A549 (cell line): ENCODE results near the gene SPEN.

Source experiments
- HDAC2 ChIP-seq: fragments of 200-600 bp; sonication (generic); IDR thresholded peaks from 2 replicates; pipeline ENCODE4 v1.6.1; 2016
- MAZ ChIP-seq: fragments of 150-350 bp; IDR thresholded peaks from 2 replicates; pipeline ENCODE4 v1.6.1; 2014; ENCODE audit warnings: antibody characterized with exemption, low read depth, low read length, borderline replicate concordance
- POLR2A ChIP-seq: IDR thresholded peaks from 2 replicates; pipeline ENCODE4 v1.6.1; 2012; ENCODE audit warnings: mild to moderate bottlenecking, low read length
- RFX5 ChIP-seq: fragments of 450-650 bp; IDR thresholded peaks from 2 replicates; pipeline ENCODE4 v1.7.1; 2014; ENCODE audit warnings: antibody characterized with exemption, mild to moderate bottlenecking, moderate library complexity
- TF ChIP-seq, protein P1 (sequence below): fragments of >200 bp; sonication (Bioruptor Twin); formaldehyde crosslinking; IDR thresholded peaks from 3 replicates; pipeline ENCODE4 v1.5.1; 2016
- TF ChIP-seq, protein P2 (sequence below): fragments of >200 bp; sonication (Bioruptor Twin); formaldehyde crosslinking; IDR thresholded peaks from 3 replicates; pipeline ENCODE4 v1.6.1; 2016
- TF ChIP-seq, protein P3 (sequence below): fragments of 200-600 bp; sonication (generic); IDR thresholded peaks from 2 replicates; pipeline ENCODE4 v1.6.1; 2016; ENCODE audit warnings: antibody characterized with exemption, mild to moderate bottlenecking, moderate library complexity

DNA sequence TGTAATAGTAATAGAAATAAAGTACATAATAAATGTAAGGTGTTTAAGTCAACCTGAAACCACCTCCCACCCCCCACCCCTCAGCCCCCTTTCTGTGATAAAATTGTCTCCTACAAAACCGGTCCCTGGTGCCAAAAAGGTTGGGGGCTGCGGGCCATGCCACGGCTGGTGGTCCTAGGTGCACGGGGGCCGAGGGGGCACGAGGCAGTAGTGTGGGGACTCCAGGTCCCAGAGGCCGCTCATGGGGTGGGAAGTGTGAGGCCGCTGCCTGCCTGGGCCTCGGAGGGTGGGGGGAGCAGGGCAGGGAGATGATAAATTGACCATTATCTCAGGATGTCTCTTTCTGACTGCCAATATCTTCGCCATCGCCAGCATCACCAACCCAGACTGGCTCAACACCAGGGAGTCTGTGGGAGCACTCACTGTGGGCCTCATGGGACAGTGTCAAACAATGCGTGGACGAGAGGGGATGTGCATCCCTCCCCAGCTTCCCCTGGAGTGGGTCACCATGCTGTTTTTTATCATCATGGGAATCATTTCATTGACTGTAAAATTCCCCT is 121.9 kb downstream of the SPEN start:
- TF ChIP-seq, protein P1, sequence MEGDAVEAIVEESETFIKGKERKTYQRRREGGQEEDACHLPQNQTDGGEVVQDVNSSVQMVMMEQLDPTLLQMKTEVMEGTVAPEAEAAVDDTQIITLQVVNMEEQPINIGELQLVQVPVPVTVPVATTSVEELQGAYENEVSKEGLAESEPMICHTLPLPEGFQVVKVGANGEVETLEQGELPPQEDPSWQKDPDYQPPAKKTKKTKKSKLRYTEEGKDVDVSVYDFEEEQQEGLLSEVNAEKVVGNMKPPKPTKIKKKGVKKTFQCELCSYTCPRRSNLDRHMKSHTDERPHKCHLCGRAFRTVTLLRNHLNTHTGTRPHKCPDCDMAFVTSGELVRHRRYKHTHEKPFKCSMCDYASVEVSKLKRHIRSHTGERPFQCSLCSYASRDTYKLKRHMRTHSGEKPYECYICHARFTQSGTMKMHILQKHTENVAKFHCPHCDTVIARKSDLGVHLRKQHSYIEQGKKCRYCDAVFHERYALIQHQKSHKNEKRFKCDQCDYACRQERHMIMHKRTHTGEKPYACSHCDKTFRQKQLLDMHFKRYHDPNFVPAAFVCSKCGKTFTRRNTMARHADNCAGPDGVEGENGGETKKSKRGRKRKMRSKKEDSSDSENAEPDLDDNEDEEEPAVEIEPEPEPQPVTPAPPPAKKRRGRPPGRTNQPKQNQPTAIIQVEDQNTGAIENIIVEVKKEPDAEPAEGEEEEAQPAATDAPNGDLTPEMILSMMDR, result no peak
- TF ChIP-seq, protein P2, sequence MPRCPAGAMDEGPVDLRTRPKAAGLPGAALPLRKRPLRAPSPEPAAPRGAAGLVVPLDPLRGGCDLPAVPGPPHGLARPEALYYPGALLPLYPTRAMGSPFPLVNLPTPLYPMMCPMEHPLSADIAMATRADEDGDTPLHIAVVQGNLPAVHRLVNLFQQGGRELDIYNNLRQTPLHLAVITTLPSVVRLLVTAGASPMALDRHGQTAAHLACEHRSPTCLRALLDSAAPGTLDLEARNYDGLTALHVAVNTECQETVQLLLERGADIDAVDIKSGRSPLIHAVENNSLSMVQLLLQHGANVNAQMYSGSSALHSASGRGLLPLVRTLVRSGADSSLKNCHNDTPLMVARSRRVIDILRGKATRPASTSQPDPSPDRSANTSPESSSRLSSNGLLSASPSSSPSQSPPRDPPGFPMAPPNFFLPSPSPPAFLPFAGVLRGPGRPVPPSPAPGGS, result no peak
- TF ChIP-seq MAZ (no peak), RFX5 (no peak), HDAC2 (no peak), POLR2A (no peak)
- TF ChIP-seq, protein P3, sequence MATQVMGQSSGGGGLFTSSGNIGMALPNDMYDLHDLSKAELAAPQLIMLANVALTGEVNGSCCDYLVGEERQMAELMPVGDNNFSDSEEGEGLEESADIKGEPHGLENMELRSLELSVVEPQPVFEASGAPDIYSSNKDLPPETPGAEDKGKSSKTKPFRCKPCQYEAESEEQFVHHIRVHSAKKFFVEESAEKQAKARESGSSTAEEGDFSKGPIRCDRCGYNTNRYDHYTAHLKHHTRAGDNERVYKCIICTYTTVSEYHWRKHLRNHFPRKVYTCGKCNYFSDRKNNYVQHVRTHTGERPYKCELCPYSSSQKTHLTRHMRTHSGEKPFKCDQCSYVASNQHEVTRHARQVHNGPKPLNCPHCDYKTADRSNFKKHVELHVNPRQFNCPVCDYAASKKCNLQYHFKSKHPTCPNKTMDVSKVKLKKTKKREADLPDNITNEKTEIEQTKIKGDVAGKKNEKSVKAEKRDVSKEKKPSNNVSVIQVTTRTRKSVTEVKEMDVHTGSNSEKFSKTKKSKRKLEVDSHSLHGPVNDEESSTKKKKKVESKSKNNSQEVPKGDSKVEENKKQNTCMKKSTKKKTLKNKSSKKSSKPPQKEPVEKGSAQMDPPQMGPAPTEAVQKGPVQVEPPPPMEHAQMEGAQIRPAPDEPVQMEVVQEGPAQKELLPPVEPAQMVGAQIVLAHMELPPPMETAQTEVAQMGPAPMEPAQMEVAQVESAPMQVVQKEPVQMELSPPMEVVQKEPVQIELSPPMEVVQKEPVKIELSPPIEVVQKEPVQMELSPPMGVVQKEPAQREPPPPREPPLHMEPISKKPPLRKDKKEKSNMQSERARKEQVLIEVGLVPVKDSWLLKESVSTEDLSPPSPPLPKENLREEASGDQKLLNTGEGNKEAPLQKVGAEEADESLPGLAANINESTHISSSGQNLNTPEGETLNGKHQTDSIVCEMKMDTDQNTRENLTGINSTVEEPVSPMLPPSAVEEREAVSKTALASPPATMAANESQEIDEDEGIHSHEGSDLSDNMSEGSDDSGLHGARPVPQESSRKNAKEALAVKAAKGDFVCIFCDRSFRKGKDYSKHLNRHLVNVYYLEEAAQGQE, result no peak
